Ovary (tissue), 3 donors: ENCODE measurements around the gene PLEKHG4B.

Experiments
- CTCF ChIP-seq, 3 donors: fragments of 450-650 bp in 2 of 3; fragments of 200-600 bp in 1 of 3; IDR thresholded peaks; one replicate each; pipeline versions ENCODE4 v1.5.1 to v1.8.0; 2016 to 2022; ENCODE audit warnings: antibody characterized with exemption in 3 of 3, mild to moderate bottlenecking in 1 of 3
- EP300 ChIP-seq: sonication (generic); formaldehyde crosslinking; IDR thresholded peaks from one replicate; pipeline ENCODE4 v1.6.1; 2017; ENCODE audit warnings: antibody characterized with exemption
- donor health status: DM: no; HTN: no; CAD: no.

DNA sequence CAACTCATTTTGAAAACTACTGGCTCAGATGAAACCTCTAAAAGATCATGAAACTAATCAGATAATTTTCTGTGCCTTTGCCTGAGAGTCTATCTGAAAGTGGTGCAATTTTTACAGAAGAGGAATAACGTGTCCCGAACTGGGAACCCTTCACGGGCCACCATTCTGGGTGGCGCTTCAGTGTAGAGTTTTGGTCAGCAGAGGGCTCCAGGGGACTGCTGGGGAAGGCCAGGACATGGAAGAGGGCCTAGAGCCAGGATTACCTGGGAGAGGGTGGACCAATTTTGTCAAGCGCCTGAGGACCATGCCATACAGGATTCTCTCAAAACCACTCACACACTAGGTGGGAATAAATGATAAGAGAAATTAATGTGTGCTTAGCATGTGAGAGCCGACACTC is 49.7 kb upstream of the PLEKHG4B start:
- no peak for TF ChIP-seq CTCF (IDR thresholded peaks at IDR 0.05)
- no peak for TF ChIP-seq EP300
